22Rv1 (cell line): ENCODE measurements around the gene CDH15.

ENCODE experiments used
- ZFX ChIP-seq: fragments of 450-650 bp; IDR thresholded peaks from 2 replicates; pipeline ENCODE4 v1.6.1; 2017; ENCODE audit warnings: antibody characterized with exemption, borderline replicate concordance
- TF ChIP-seq, protein P1 (sequence below): fragments of 450-650 bp; IDR thresholded peaks from 2 replicates; pipeline ENCODE4 v1.5.1; 2017; ENCODE audit warnings: mild to moderate bottlenecking

DNA sequence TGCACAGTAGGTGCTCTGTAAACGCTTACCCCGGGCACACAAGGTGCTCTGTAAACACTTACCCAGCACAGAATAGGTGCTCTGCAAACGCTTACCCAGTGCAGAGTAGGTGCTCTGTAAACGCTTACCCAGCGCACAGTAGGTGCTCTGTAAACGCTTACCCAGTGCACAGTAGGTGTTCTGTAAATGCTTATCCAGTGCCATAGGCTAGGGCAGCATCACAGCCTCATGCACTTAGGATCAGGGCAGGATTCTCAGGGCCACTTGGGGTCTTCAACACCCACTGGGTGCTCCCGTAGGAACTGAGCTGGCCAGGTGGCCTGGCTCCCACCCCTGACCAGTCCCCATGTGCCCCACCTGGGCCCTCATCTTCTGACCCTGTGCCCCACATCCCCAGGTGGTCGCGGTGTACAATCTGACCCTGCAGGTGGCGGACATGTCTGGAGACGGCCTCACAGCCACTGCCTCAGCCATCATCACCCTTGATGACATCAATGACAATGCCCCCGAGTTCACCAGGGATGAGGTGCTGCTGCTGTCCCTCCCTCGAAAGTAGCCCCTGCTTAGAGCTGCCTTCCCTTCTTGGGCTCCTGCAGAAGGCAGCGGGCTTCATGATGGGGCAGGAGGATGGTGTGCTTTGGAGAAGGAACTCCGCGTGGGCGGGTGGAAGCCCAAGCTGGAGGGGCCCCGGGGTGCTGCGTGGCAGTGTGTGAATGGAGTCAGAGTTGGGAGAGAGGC is 15.7 kb downstream of the CDH15 start:
- TF ChIP-seq, protein P1, sequence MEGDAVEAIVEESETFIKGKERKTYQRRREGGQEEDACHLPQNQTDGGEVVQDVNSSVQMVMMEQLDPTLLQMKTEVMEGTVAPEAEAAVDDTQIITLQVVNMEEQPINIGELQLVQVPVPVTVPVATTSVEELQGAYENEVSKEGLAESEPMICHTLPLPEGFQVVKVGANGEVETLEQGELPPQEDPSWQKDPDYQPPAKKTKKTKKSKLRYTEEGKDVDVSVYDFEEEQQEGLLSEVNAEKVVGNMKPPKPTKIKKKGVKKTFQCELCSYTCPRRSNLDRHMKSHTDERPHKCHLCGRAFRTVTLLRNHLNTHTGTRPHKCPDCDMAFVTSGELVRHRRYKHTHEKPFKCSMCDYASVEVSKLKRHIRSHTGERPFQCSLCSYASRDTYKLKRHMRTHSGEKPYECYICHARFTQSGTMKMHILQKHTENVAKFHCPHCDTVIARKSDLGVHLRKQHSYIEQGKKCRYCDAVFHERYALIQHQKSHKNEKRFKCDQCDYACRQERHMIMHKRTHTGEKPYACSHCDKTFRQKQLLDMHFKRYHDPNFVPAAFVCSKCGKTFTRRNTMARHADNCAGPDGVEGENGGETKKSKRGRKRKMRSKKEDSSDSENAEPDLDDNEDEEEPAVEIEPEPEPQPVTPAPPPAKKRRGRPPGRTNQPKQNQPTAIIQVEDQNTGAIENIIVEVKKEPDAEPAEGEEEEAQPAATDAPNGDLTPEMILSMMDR: no peak
- TF ChIP-seq ZFX: no peak
